ENCODE measurements around the gene GPALPP1.
"Not testable (repeated sequence)": the region's sequence is repeated elsewhere in the genome, so short reads cannot be mapped to it uniquely, and the experiment has no call there.

GPALPP1 gene

GRCh38 chr13:45007225-45007624, 17.9 kb downstream of the GPALPP1 start:
- no peak for DNase-seq

DNA sequence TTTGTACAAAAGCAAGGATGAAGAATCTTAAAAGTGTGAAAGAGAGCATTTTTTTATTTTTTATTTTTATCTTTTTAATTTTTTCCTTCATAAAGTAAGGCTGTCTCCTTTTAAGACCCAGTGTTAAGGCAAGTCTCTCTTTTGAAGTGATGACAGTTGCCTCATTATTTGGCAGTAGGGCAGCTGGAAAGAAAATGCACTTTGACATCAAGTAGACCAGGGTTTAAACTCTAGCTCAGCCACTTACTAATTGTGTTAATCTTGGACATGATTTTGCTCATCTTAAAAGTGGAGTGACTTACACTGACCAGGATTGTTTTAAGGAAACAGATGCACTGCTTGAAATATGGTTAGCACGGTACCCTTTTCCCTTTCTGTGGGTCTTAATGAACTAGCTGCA, 18.5 kb downstream of the GPALPP1 start:
- no peak for DNase-seq

DNA sequence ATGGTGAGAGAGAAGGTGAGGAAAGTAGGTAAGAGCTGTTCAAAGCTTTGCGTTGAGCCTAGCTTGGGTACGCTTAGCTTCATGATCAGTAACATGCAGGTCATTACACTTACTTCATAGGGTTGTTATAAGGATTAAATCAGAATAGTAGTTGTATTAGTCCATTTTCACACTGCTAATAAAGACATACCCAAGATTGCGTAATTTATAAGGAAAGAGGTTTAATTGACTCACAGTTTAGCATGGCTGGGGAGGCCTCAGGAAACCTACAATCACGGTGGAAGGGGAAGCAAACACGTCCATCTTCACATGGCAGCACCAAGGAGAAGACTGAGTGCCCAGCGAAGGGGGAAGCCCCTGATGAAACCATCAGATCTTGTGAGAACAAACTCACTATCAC, 21.9 kb downstream of the GPALPP1 start:
- no peak for DNase-seq

- DNase-seq = no peak
Measured at GRCh38 chr13:45015300-45015699, 26.0 kb downstream of the GPALPP1 start.

DNA sequence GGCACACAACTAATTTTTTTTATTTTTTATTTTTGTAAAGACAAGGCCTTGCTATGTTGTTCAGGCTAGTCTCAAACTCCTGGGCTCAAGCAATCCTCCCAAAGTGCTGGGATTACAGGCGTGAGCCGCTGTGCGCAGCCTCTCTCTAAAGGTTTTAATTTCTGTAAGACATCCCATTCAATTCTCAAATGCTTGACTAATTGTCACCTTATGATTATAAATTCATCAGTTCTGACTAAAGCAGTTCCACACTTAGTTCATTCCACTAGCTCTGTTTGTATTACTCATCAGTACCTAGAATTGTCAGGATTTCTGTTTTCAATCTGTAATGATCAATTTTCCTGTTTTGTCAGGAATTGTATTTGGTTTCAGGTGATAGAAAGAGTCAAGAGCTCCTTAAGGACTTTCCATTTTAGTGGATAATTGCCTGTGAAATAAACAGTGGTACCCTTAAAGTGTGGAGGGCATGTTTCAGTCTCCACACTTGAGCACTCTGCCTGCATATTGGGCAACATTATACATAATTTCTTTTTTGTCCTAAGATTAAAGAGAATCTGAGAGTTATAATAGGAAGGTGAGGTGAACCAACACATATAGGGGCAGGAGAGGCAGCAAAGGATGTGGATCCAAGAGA, 27.6 kb downstream of the GPALPP1 start:
- DNase-seq = peak; percentile 12

- not testable (repeated sequence) for DNase-seq
Measured at GRCh38 chr13:45019981-45020380, 30.6 kb downstream of the GPALPP1 start.

DNA sequence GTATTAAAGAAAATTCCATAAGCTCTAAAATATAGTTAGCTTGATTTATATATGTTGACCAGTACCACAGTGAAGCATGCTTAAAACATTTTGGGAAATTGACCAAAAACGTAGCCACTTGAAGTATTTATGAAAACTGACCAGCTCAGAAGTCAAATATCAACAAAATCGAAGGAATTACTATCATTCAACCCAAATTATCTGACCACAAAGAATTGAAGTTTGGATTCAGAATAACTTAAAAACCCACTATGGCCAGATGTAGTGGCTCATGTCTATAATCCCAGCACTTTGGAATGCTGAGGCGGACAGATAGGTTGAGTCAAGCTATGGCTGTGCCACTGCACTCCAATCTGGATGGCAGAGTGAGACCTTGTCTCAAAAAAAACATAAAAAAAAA, 31.9 kb downstream of the GPALPP1 start:
- DNase-seq = no peak

DNA sequence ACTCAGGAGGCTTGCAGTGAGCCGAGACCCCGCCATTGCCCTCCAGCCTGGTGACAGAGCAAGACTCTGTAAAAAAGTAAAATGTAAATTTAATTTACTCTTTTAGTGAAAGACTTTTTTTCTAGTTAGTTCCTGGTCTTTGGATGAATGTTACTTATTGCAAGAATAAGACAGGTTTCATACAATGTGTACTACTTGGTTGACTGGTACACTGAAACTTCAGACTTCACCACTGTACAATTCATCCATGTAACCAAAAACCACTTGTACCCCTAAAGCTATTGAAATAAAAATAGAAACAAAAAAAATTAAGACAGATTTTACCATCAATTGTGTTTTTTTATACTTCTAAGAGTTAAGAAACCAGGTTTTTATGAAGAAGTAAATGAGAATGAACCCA, 35.5 kb downstream of the GPALPP1 start:
- no peak for DNase-seq

DNA sequence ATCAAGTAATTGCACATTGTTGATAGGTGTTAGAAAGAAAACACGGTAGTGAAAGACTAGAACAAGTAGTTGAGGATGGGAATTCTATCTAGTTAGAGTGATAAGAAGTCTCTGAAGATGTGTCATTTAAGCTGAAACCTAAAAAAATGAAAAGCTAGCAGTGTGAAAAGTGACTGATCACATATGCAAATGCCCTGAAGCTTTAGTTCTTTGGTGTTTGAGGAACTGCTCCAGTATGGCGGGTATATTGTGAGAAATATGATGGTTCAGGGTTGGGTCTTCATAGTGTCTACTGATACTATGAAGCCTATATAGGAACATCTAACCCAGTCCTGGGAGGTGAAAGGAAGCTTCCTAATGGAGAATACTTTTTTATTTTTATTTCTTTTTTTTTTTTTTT, 45.0 kb downstream of the GPALPP1 start:
- no peak for DNase-seq

DNA sequence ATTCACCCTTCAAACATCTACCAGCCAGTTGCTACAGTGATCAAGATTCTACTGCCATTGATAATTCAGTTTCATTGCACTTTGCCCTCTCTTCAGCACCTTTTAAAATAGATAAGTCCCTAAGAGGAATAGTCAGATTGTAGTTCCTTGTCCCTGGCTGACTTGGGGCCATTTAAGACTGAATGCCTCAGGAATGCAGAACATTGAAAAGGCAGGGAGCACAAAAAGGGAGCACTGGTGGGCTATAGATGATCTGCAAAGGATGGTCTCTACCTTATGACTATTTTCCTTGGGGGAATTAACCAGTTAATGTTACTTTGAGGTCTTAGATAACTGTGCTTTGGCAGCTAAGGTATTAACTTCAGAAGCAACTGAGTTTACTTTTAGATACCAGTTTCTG, 46.9 kb downstream of the GPALPP1 start:
- DNase-seq = no peak

GRCh38 chr13:45040173-45040572, 50.8 kb downstream of the GPALPP1 start:
- no peak for DNase-seq

- DNase-seq = no peak
Measured at GRCh38 chr13:45040622-45041021, 51.3 kb downstream of the GPALPP1 start.

GRCh38 chr13:45042539-45042938, 53.2 kb downstream of the GPALPP1 start:
- no peak for DNase-seq

DNA sequence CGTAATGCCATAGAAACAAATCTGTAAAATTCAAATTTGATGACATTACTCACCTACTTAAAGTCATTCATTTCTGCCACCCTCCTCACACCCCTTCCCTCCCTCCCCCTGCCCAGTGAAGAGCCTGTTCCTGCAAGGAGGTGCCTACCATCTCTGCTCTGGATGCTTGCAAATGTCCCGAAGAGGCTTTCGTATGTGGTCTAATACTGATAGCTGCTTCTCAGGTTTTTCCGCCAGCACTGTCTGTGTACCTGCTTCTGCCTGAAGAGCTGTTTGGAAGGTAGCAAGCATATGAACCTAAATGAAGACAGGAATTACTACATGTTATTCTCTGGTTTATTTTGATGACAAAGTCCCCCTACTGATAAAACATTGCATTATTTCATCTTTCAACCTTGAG, 57.1 kb downstream of the GPALPP1 start:
- no peak for DNase-seq

GRCh38 chr13:45047394-45048310, 58.3 kb downstream of the GPALPP1 start:
- peak; percentile 86 for DNase-seq

DNA sequence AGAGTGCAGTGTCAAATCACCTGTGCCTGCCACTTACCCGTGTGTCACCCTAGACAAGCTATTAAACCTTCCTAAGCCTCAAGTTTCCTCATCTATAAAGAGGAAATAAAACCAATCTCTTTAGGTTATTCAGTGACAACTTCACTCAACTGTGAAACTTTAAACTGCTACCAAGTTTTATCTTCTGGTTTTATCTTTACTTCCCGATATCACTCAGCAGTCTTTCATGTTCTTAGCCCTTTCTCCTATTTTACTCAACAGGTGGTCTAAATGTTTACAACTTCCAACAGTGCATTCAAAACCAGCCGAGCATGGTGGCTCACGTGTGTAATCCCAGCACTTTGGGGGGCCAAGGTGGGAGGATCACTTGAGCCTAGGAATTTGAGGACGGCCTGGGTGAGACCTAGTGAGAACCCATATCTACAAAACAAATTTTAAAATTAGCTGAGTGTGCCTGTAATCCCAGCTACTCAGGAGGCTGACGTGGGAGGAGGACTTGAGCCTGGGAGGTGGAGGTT, 59.6 kb downstream of the GPALPP1 start:
- peak; percentile 21 for DNase-seq

- no peak for DNase-seq
Measured at GRCh38 chr13:45049478-45049877, 60.1 kb downstream of the GPALPP1 start.

- DNase-seq = no peak
Measured at GRCh38 chr13:45051315-45051714, 62.0 kb downstream of the GPALPP1 start.

DNA sequence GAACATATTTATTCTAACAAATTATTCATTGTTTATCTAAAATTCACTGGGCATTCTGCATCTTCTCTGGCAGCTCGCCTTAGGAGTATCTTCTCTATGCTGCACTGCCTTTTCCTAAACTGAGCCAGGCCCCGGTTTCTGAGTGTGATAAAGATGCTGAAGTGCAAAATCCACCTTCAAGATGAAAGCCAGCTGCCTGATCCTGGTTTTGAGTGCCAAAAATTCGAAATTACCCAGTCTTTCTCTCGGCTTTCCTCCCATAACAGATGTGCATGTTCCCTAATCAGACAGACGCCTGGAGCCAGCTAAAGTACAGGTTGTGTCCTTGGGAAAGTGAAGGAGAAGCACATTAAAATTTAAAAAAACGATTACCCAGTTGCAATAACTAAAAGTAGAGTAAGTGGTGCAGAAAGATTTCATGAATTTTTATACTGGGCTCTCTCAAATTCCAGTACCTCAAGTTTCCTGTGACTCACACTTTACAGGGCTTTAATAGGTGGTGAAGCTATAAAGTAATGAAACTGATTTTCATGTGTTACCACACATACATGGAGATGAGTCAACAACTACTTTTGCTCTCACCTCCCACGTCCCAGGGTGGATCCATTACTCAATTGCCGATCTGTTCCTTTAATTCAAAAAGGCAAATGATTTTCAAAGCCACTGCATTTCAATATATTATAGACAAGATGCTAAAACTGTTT, 66.0 kb downstream of the GPALPP1 start:
- peak; percentile 79 for DNase-seq

GRCh38 chr13:45055902-45056648, 66.7 kb downstream of the GPALPP1 start:
- DNase-seq = peak; percentile 41

DNA sequence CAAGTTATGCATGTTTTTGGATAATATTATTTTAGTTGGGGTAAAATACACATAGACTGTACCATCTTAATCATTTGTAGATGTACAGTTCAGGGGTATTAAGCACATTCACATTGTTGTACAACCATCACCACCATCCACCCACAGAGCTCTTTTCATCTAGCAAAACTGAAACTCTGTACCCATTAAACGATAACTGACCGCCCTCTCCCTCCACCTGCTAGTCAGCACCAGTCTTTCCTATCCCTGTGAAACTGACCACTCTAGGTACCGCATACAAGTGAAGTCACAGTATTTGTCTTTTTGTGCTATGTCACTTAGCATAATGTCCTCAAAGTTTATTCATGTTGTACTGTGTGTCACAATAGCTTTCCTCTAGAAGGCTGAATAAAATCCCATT, 70.7 kb downstream of the GPALPP1 start:
- no peak for DNase-seq

GRCh38 chr13:45063261-45063860, 74.0 kb downstream of the GPALPP1 start:
- no peak for DNase-seq

Measured in activated CD4-positive, alpha-beta T cell treated with anti-CD3 and anti-CD28 coated beads for 48 hours (primary cell).